HCEC 1CT (cell line): ENCODE results near the gene BIRC7.

ENCODE experiments used
- DNase-seq: peaks from one replicate; pipeline ENCODE4 v3.0.0-alpha.2; 2017

Gene BIRC7, protein sequence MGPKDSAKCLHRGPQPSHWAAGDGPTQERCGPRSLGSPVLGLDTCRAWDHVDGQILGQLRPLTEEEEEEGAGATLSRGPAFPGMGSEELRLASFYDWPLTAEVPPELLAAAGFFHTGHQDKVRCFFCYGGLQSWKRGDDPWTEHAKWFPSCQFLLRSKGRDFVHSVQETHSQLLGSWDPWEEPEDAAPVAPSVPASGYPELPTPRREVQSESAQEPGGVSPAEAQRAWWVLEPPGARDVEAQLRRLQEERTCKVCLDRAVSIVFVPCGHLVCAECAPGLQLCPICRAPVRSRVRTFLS

DNA sequence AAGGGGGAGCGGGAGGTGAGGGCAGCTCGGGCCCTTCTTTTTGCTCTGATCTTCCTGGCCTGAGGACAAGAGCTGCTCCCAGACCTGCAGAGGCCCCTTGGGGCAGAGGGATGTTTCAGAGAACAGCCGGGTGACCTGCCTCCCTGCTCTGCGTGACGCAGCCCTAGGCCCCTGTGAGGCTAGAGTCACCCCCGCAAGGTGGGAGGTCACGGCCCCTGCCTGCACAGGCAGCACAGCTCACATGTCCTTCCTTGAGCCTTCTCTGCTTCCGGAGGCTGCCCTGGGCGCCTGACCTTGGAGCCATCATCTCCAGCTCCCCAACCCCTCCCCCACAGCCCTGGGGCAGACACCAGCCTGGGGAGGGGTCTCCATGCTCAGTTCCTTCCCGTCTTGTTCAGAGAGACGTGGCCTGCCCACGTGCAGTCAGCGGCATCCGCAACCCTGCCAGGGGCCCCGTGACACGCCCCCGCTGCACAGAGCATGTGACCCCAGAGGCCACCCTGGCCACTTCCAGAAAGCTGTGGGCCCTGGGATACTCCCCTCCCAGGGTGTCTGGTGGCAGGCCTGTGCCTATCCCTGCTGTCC lies at the start of gene BIRC7:
Gene BIRC7 (plus strand): TSS at position 507 of the 585 bp plus-strand sequence. CDS start 192 bp downstream, outside the sequence.
- no peak for DNase-seq

GRCh38 chr20:63186084-63186483 lies 49.6 kb upstream of the BIRC7 start:
- no peak for DNase-seq

DNA sequence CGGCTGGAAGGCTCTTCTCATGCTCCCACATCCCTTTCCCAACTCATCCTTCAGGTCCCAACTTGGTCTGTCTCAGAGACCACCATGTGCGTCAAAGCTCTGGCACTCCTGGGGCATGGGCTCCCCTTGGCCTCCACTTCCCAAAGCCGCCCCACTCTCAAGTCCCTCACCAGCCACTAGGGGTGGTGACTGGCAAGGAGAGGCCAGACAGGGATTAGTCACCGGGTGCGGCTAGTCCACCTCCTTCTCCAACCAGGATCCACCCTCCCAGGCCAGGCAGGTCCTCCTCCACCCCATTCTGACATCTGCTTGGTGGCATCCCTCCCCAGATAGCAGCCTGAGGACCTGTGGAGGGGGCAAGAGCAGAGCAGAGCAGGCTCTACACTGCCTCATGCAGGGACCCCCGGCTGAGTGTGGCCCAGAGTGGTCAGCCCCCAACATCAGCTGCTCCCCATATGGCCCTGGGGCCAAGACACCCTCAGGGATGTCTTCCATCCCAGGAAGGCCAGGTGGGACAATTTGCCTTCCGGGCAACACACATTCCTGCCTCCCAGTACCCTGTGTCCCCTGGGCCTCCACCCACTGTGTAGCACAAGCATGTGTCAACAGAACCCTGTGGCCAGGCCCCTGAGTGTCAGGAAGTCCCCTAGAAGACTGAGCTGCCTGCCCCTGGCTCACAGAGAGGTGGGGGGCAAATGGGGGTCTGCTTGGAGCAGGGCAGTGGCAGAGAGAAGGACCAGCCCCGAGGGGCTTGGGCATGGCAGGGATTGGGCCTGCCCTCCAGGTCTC lies 49.0 kb upstream of the BIRC7 start:
- no peak for DNase-seq

- DNase-seq = no peak
Observed at GRCh38 chr20:63187338-63188158, 48.2 kb upstream of the BIRC7 start.

DNA sequence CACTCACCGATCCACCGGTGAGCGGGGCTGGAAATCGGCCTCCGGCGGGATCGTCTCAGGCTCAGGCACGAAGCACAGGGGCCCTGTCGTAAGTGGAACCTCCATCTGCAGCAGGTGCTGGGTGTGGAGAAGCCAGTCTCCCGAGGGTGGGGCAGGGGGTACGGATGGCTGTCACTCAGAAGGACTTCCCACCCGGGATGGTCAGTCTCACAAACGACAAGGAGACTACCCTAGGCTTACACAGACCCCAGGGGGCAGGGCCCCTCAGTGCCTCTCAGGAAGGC lies 47.6 kb upstream of the BIRC7 start:
- DNase-seq = no peak

DNA sequence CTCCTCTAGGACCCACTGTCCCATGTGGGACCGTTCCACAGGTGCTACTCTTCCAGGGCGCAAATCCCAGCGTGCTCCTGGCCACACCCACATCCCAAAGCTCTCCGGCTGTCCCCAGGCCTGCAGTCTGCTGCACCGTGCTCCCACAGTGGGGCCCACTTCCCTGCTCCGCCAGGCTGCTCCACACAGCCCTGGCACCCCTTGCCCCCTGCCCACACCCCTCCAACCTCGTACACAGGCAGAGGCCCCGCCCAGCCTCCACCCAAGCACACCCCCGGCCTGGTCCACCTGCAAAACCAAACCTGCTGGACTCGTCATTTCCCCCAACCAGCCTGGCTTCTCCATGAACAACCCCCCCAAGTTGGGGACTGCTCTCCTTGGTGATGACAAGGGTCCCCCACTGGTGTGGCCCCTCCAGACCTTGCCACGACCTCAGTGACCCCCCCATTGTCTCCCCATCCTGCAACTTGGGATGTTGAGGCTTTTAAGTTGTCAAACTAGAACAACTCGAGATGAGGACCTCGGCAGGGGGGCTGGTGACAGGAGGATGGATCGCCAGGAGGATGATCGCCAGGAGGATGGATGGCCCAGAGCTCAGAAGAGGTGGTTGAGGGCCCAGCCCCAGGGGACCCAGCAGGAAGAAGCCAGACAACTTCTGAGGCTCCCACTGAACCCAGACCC lies 46.9 kb upstream of the BIRC7 start:
- DNase-seq = no peak

GRCh38 chr20:63189322-63189642 lies 46.4 kb upstream of the BIRC7 start:
- no peak for DNase-seq

DNA sequence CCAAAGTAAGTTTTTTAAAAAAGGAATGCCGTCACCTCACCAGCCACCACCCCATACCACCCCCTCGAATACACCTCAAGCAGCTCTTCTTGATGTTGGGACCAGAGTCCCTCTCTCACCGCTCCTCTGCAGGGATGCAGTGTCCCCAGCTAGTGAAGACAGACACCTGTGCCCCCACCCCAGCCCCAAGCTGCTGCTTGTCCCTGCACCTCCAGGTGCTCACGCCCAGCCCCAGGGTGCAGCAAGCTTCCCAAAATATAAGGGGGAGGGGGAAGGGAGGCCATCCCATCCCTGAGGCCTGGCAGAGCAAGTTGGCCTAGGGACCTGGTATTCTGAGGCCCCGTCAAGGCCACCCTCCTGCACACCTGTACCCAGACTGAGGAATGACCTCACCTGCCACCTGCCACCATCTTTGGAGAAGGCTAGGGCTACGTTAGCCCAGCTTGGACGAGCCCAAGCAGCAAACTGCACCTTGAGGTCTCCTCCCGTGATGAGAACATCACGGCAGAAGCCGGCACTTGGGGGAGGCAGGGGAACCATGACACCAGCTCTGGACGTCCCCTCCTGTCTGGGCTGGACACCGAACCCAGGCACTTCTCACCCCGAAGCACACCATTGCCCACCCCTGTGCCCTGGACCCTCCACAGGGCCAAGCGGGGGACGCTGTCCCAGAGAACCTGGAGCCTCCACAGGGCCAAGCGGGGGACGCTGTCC lies 45.7 kb upstream of the BIRC7 start:
- DNase-seq = no peak

- DNase-seq = no peak
Observed at GRCh38 chr20:63190828-63191227, 44.9 kb upstream of the BIRC7 start.

GRCh38 chr20:63191400-63191799 lies 44.3 kb upstream of the BIRC7 start:
- DNase-seq = no peak

- no peak for DNase-seq
Observed at GRCh38 chr20:63192721-63193120, 43.0 kb upstream of the BIRC7 start.

GRCh38 chr20:63194007-63194796 lies 41.5 kb upstream of the BIRC7 start:
- DNase-seq = no peak

DNA sequence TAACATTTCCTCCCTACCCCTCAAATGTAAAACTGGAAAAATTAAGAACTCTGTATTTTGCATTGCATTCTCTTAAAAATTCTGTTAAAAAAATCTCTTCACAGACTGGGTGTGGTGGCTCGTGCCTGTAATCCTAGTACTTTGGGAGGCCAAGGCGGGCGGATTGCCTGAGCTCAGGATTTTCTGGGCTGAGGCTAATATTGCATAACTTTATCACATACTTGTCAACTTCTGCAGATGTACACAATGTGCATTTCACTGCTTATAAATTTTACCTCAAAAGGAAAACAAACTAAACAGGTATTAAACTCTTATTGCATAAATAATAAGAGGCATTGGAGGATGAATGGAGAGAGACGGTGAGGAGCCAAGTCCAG lies 40.9 kb upstream of the BIRC7 start:
- no peak for DNase-seq

DNA sequence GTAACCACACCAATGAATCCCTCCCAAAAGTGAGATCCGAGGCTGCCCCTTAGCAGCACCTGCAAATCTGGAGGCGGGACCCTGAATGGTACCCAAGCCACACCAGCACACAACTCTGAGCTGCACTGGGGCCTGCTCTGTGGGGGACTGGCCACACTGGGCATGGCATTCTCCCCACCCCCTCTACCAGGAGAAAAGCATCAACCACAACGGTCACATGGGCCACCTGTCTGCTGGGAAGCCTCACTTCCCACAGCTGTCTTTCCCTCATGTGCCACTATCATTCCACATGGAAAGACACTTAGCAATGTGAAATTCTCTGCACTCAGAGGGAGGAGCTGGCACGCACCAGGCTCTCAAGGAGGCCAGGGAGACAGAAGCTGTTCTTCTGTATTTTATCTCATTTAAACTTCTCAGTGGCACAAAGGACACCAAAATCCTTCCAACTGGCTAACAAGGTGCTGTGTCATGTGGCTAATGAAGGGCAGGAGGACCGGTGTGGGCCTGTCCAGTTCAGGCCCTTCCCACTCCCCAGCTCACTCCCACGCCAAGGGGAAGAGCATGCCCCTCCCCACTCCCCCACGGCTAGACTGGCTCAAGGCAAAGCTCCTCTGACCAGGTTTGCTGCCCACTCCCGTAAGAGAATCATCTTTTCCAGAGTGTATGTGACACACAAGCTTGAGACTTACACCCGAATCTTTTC lies 38.8 kb upstream of the BIRC7 start:
- DNase-seq = no peak

DNA sequence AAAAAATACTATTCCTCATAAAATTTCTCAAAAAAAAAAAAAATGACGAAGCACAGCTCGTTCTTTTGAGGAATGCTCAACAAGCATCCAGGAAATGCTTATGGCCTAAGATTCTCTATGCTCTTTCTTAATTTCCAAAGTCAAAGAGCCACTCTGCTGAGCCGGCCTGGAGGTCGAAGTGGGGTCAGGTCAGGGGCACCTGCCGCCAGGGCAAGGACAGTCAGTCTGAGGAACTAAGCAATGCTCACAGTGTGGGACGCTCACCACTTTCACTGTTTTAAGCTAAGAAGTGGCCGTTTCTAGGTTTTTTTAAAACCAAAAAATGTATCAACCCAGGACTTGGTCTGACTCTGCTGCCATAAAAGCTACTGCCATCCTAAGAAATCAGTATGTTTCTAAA lies 37.1 kb upstream of the BIRC7 start:
- DNase-seq = no peak

- DNase-seq = no peak
Observed at GRCh38 chr20:63202021-63202420, 33.7 kb upstream of the BIRC7 start.

DNA sequence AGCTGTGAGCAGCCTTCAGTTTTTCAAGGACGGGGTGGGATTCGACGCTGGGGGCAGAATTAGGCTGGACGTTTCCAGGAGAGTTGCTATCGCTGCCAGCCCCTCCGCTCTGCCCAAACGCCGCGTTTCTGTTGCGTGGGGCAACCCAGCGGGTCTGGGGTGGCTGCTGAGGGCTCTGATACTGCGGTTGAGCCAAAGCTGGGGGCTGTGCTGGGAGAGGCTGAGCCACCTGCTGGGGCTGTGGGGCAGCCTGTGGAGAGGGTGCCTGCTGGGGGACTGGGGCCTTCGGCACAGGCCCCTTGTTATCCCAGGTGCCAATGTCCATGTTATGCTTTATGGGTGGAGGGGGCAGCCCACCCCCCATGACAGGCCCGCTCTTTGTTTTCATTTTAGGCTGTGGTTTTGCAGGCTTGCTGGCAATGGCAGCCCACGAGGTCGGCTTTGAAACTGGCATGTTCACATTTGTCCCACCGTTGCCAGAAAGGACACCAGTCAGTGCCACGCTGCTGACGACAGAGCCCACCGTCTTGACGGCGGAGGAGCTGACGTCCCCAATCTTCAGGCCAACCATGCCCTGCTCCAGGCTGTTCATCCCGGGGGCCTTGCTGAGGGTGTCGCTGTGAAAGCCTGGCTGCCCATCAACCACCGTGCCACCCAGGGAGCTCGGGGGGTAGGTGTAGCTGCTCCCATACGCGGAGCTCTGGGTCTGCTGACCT lies 32.7 kb upstream of the BIRC7 start:
- no peak for DNase-seq

- no peak for DNase-seq
Observed at GRCh38 chr20:63204362-63204761, 31.3 kb upstream of the BIRC7 start.

DNA sequence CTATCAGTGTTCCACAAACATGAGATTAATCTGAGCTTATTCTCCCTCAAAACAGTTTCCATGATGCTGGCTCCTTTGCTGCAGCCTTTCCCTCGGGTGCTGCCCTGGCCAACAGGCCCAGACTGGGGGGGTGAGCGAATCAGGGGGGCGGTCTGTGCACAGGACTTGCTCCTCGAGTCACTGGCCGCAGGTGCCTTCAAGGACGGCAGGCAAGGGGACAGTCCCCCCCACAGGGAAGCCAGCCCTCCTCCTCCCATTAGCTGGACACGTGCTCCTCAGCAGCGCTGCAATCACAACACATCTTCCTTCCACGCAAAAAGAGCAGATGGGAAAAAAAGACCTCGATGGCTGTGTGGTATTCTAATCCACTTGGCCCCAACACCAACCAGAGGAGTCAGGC lies 29.8 kb upstream of the BIRC7 start:
- no peak for DNase-seq

DNA sequence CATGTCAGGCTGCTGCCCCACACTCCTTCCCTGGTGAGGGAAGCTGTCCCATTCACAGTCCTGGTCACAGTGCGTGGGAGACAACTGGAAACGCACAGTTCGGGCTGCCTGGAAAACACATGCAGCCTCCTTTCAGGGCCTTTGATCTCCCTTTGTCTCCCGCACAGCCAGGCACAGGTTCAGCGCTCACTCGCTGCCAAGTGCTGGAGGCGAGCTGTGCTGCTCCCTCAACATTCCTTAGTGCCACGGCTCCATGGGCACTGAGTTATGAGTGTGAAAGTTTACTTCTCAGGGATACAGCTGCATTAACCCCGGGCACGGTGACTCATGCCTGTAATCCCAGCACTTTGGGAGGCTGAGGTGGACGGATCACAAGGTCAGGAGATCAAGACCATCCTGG lies 28.8 kb upstream of the BIRC7 start:
- peak; percentile 36 for DNase-seq
